Superior temporal gyrus (tissue), 1 donor: ENCODE data around the gene BNC2.

Experiments
- DNase-seq: peaks from one replicate; pipeline ENCODE4 v3.0.0-alpha.2; 2016; ENCODE audit errors: extremely low spot score

The BNC2 gene

DNA sequence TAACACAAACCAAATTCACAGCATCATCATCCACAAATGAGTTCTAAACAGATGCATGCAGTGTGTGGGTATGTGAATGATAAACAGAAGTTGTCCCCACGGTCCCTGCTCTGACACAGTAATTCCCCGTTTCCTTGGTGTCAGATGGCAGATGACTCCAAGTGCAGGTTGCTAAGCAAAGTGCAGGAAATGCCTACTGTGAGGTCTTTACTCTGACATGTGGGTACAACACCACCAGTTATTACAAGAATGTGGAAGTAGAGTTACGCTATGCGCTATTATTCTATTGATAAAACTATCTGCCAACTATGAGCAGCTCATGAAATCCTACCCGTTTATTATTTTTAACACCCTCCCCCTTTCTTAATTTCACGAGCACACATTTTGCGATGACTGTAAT is 448.9 kb downstream of the BNC2 start:
- no peak for DNase-seq

DNA sequence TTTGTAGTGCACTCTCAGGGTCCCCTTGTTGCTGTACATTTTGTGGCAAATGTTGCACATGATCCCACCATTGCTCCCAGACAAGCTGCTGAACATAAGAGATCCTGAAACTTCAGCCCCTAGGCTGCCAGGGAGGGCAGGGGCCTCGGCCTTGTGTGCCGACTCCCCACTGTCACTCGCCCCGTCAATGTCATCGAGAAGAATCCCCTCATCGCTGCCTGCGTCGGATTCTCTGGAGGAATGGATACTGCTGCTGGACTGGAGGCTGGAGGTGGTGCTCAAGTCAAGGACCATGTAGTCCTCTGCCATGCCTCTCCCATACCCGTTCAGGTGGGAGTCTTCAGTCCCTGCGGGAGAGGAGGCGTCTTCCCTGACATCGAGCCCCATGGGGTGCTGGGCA is 451.3 kb downstream of the BNC2 start:
- DNase-seq: no peak

DNA sequence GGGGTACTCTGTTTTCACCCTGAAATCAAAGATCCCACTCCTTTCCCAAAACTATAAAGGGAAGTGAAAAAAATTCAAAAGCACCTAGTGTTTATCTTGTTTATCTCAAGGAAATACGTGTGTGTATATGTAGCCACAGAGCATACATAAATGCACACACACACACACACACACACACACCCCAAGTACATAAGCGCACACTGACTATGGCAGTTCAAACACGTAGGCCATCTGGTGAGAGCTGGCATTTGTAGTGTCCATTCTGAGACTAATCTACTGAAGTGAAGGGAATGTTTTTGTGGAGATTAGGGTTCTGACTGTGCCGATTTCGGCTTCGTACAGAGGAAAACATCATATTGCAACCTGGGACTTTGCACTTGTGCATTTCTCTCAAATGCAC is 451.7 kb downstream of the BNC2 start:
- DNase-seq: no peak

DNA sequence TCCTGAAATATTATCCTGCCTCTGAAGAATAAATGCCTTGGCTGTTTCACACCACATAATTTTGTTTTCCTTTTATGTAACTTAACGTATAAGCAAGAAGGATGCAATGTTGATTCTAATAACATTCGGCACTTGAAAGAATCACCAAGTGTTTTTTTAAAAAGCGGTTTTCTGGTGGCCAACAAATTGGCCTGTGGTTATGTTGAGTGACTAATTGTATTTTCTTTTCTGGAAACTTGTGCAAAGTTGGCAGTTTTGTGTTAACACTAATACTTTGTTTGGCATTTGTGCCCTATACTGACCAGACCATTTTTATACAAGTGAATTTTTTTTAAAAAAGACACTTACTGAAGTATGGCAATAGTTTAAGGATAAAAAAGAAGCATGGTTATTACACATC is 452.7 kb downstream of the BNC2 start:
- no peak for DNase-seq

DNA sequence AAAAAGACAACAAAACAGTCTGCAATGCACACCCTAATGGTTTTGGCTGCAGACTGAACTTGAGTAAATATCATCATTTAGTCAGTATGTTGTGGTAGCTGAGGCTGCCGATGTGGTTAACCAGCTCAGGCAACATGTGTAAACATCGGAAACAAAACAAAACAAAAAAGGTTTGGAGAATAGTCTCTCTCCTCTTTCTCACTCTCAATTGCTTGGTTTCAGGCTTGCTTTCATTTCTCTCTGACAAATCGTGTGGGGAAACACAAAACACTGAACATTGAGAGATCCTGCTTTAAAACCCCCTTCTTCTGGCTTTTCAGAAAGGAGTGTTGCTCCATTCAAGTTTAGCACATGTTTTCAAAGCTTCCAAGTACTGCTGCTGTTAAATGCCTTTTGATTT is 453.3 kb downstream of the BNC2 start:
- DNase-seq: peak; percentile 14

DNA sequence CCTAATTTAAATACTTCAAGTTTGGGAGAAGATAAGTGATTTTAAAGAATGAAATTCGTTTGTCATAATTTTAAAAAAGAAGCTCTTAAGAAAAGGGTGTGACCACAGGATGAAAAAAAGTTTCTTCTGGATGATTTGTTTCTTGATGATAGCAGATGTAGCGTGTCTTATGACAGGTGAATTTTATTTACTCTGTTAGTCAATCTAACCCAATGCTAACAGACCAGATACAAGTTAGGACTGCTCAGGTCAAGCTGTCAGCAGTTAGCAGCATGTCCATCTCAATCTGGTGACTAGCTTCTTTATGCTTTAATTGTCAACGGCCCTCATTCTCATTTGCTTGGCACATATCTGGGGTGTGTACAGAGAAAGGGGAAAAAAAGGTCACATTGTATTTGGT is 456.0 kb downstream of the BNC2 start:
- no peak for DNase-seq

DNA sequence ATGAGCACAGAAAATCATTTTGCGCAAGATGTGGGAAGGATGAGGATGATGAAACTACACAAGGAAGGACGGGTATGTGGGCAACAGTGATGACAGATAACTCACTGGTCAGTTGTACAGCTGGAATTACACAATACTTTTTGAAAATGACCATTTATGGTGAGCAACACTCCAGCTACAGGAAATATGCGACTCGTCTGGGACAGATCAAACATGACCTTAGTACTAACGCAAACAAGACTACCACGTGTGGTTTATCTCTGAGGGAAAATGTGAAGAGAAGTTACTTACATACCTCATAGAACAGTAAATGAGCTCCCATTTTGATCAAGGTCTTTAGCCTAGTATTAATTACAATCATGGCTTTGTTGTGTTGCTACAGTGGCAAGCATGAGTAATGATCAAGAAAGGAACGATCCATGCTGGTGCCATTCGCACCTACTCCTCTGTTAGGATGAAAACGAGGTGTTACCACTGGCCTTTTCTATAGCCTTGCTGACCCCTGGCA is 456.9 kb downstream of the BNC2 start:
- DNase-seq: no peak

DNA sequence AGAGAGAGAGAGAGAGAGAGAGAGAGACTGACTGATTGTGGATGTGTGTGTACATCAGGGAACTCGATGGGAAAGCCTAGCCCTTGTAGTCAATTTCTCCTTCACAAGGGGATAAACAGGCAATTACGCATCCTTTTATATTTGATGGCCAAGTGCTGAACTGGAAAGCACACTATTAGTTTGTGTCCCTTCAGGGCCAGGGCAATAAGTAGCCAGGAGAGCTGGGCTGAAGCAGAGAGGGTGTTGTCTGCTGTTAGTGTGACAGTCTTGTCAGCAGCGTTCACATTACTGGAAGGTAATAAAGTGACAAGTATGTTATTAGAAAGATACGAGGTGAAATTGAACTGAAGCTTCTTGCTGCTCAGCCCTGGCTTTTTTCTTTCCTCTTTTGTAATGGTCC is 457.7 kb downstream of the BNC2 start:
- DNase-seq: no peak

DNA sequence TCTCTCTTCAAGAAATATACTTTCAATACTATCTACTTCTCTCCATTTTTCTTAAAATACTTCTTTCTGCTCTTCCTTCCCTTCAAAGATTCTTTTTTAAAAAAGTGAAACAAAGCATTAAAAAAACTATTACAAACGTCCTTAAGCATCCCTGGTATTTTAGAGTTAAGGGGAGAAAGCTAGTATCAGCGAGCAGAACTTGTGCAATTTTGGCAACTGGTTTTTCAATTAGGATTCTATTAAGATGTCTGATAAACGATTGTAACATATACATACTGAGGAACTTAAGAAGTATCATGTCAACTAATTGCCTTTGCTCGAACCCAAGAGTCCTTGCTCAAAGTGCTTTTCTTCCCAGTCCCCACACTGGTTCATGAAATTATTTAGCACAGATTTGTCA is 459.2 kb downstream of the BNC2 start:
- DNase-seq: no peak

DNA sequence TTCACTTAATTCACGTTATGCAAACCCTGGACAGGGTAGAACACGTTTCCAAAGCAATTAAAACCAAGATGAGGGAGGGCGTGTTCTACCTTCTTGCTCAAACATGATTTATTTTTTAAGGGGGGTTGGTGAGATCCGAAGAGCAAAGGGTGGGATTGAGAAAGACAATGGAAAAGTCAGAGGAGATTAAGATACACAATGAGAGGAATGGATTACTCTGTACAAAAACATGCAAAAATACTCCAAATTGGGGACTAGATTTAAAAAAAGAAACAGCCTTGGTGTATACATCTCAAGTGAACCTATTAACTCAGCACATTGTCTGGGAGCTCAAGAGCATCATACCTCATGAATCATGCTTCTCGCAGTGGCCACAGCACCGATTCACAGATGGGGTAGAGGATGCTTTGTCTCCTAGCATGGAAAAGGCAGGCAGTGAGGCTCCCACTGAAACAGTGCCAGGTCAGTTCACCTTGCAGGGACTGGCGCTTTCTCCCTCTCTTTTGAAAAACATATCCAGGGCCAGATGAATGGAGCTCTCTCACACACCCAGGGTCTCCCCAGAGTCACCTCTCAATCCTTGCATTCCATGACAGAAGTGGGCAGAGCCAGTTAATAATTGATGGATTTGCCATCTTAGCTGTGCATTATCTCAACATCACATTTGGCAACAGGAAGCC is 459.7 kb downstream of the BNC2 start:
- no peak for DNase-seq

DNA sequence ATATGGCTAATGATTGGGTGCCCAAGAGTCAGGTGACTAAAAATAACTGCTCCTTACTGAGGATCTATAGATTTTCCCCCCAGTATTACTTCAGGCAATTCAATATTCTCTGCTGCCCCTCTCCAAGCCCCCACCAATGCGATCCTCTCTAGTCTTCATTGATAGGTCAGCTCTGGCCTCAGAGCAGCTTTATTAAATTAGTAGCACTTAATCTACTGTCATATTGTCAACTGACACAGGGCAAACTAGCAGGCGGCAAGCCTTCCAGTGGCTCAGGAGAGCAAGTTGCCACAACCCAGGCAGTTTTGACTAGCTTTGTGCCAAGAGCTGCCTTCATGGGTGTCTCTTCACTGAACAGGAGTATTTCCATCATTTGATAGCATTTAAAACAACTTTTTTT is 462.9 kb downstream of the BNC2 start:
- no peak for DNase-seq

DNA sequence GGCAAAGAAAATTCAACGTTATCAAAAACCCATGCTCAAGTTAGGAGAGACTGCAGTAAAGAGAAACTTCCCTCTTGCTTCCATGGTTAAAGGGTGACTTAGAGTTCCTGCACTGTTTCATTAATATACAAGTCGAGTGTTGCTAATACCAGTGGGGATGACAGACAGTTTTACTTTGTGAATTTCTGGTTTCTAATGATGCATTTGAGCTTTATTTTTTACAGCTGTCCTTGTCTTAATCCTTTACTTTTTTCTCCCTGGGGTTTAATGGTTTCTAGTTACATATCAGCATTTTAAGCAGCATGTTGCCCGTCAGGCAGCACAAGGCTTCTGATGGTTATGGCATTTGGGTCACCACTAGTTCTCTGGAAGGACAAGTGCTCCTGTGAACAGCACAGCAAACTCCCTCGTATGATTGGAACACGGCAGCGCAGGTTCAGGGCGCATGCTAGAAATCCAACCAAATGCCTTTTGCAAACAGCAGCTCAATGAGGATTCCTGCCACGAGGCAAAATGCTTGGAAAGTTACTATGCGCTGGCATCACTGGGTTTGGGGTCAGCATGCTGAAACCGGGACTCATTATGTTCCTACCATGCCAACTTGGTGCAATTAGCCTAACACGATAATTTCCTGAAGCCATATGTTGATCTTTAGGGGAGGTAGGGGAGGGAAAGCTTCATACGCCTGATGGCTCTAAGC is 463.8 kb downstream of the BNC2 start:
- DNase-seq: no peak

DNA sequence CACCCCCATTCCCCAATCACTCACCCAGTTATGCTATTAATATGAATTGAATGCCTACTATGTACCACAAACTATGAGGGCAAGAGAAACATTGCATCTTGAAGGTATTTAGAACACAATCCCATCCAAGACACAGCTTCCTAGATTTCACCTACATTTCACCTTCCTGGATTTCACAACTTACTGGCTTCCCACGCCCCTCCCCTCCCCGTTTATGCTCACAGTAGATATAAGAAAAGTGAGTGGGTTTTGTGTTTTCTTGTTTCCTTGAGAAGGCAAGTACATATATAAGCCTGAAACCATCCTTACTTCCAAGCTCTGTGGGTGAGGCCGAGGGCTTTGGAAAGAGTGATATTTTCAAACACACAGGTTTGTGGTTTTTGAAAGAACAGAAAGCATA is 465.0 kb downstream of the BNC2 start:
- DNase-seq: no peak

DNA sequence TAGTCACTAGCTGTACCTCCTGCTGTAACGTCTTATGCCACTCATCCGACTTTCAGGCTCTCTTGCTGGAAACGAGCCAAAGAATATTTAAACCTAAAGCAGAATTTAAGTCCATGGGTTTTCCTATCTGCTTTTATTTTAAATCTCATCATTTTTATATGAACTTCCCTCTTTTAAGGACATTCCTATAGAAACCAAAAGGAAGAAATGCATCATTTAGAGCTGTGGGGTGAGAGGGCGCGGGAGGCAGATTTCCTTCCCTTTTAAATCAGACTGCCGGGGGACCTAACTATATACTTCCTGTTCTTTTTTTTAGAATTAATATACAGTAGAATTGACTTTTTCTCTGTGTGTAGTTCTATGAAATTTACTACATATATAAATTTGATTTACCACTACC is 468.8 kb downstream of the BNC2 start:
- DNase-seq: no peak

DNA sequence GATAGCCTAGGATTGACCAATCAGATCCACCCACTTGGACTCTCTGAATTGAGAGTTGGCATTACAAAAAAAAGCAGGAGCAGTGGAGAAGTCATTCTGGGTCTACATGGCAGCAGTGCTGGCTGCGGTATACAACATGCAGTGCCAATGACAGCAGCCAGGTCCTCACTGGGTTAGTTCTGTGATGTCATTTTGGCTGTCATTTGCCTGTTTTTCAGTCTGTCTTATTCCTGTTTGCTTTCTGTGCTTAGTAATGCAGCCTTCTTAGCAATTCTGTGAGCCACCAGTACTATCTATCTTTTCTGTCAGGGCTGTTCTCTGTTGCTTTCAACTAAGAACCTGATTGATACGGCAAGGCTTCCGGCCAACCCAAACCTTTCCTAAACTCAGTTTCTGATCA is 471.8 kb downstream of the BNC2 start:
- no peak for DNase-seq

DNA sequence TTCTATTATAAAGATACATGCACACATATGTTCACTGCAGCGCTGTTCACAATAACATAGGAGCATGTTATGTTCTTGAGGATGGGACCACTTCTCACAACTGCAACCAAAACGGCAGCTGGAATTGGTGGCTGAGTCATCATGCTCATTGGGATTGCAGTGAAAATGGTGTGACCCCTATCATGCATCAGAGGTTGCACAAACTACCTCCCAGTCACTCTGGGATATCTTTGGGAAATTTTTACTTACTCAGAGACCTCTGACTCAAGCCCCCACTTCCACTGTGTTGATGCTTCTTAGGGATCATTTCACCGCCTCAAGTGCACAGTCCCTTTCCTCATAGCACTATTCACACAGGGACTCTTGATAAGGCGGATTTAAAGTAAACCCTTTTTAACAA is 474.1 kb downstream of the BNC2 start:
- DNase-seq: no peak

DNA sequence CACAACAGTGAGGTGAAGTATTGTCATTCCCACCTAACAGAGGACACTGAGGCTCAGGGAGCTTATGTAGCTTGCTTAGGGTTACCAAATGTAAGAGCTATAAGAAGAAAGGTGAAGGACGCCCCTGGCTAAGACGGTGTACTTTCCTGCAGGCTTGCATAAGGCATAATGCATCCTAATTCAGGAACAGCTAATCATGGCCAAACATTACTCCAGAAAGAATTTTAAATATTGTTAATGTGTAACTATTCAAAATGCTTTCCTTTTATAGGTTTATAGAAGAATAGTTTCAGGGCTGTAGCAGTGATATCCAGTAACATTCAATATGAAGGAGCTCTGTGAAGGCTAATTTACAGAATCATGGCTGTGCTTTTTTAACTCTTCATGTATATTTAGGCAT is 479.1 kb downstream of the BNC2 start:
- no peak for DNase-seq

DNA sequence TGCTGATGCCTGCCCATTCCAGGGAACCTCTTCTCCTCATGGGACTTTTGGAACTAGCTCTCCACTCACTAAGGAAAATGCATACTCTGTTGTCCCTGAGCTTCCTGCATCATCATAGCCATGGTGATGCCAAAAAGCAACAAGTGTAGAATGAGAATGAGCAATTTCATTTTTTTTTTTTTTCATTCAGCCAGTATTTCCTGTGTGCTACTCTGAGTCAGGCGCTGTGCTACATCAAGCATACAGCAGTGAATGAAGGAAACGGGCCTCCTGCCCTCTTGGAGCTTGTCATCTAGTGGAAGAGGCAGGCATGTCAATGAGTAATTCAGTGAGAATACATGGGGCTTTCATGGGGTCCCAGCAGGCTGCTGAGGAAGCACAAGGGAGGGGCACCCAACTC is 483.1 kb downstream of the BNC2 start:
- DNase-seq: no peak

DNA sequence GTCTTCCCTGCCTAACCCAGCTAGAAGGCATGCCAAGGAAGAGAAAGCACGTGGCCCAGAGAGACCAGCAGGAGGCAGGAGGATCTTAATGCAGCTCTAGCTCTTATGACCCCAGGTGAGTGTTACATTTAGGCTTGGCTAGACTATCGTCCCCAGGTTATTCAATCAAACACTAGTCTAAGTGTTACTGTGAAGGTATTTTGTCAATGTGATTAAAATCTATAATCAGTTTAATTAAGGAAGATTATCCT is 483.7 kb downstream of the BNC2 start:
- DNase-seq: no peak

DNA sequence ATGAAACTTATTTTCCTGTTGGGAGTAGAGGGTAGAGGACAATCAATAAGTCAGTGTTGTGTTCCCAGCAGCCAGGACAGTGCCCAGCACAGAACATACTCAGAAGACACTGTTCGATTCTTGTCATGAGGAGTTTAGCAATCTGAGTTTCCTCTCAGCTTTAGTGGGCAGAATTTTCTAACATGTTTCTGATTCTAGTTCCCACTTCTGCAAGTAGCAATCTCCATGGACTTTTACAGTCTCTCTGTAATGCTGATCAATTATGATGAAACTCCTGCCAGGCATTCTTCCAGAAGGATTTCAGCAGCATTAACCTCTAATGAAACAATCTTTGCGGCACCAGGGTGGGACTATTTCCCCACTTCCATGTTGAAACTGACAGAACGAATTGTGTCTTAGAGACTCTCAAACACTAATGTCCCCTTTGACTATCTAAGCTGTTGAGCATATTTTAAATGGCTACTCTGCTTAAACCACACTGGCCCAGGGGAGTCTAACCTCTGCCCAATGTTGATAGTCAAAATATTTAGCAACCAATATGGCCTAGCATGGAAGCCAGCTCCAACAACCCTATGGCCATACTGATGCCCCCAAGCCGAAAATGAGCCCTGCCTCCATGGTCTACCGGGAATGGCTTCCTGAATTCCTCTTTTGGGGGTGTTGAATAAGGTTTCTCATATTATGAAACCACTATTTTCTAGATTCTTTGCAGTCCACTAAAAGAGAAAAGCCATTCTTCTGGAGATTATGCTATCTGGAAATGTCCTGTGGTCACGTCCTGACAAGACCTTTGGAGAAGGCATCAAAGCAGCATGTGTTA is 484.3 kb downstream of the BNC2 start:
- no peak for DNase-seq

DNA sequence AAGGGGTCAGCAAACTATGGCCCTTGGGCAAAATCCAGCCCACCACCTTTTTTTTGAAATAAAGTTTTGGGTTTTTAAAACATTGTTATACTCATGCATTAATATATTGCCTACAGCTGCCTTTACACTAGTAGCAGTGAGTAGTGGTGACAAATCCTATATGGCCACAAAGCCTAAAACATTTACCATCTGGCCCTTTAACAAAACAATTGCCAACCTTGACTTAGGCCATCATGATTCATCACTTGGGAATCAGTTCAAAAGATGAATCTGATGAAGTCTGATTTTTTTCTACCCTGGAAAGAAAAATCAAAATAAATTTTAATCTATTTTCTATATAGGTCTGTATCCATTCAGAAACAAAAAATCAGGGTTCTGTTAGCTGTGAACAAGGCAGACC is 484.9 kb downstream of the BNC2 start:
- DNase-seq: no peak

DNA sequence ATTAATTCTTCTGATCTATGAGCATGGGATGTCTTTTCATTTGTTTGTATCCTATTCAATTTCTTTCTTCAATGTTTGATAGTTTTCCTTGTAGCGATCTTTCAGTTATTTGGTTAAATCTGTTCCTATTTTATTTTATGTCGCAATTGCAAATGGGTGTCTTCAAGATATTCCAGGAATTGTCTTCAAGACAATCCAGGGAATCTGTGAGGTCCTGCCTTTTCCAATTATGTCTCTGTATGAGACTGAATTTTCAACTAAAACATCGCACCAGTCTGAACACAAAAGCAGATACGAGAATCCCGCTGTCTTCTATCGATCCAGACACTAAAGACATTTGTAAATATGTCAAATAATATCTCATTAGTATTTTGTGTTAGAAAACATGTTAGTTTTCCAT is 485.5 kb downstream of the BNC2 start:
- DNase-seq: no peak

DNA sequence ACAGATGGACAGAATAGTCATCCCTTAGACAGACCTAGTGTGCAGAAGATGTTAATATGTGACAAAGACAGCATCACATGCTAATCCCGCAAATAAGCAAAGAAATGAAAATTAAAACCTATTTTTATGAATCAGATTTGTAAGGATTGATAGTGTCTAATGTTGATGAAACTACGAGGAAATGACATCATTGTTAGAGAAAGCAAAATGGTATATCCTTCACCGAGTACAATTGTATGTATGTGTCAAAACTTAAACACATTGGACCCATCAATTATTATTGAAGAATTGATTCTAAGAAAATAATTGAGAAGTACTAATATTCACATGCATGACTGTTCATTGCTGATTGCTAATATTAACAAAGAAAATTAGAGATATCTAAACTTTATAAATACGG is 493.2 kb downstream of the BNC2 start:
- DNase-seq: no peak
